HEK293 (cell line): ENCODE results near the gene SHMT2.

Experiments
- GFI1B ChIP-seq: fragments of 450-650 bp; formaldehyde crosslinking; IDR thresholded peaks from 2 replicates; pipeline ENCODE4 v1.5.1; 2016; ENCODE audit warnings: missing biosample characterization, missing genetic modification characterization
- IKZF3 ChIP-seq: fragments of 450-650 bp; IDR thresholded peaks from 2 replicates; pipeline ENCODE4 v1.5.0; 2018; ENCODE audit warnings: missing biosample characterization, mild to moderate bottlenecking, missing genetic modification characterization, moderate library complexity
- ZNF121 ChIP-seq: fragments of 450-650 bp; formaldehyde crosslinking; IDR thresholded peaks from 2 replicates; pipeline ENCODE4 v1.5.1; 2016; ENCODE audit warnings: missing biosample characterization, missing genetic modification characterization
- ZNF174 ChIP-seq: fragments of 450-650 bp; formaldehyde crosslinking; IDR thresholded peaks from 2 replicates; pipeline ENCODE4 v1.5.0; 2017; ENCODE audit warnings: missing biosample characterization, mild to moderate bottlenecking, missing genetic modification characterization
- ZNF214 ChIP-seq: fragments of 450-650 bp; formaldehyde crosslinking; IDR thresholded peaks from 2 replicates; pipeline ENCODE4 v1.5.1; 2017; ENCODE audit warnings: missing biosample characterization, mild to moderate bottlenecking, missing genetic modification characterization, borderline replicate concordance
- ZNF324 ChIP-seq: fragments of 450-650 bp; formaldehyde crosslinking; IDR thresholded peaks from 2 replicates; pipeline ENCODE4 v1.5.1; 2016; ENCODE audit warnings: missing biosample characterization, missing genetic modification characterization
- ZNF366 ChIP-seq: fragments of 450-650 bp; formaldehyde crosslinking; conservative IDR thresholded peaks from 2 replicates; pipeline ENCODE4 v1.5.1; 2016; ENCODE audit warnings: missing biosample characterization, missing genetic modification characterization
- ZNF416 ChIP-seq: fragments of 450-650 bp; formaldehyde crosslinking; IDR thresholded peaks from 2 replicates; pipeline ENCODE4 v1.5.1; 2016; ENCODE audit warnings: missing biosample characterization, missing genetic modification characterization
- ZNF558 ChIP-seq: fragments of 450-650 bp; formaldehyde crosslinking; IDR thresholded peaks from 2 replicates; pipeline ENCODE4 v1.5.1; 2016; ENCODE audit warnings: missing biosample characterization, missing genetic modification characterization
- ZNF596 ChIP-seq: fragments of 450-650 bp; IDR thresholded peaks from 2 replicates; pipeline ENCODE4 v1.5.0; 2018; ENCODE audit warnings: missing biosample characterization, mild to moderate bottlenecking, missing genetic modification characterization, moderate library complexity
- ZNF610 ChIP-seq: fragments of 450-650 bp; formaldehyde crosslinking; IDR thresholded peaks from 2 replicates; pipeline ENCODE4 v1.5.1; 2016; ENCODE audit warnings: missing biosample characterization, missing genetic modification characterization, borderline replicate concordance
- ZNF677 ChIP-seq: fragments of 450-650 bp; IDR thresholded peaks from 2 replicates; pipeline ENCODE4 v1.5.0; 2018; ENCODE audit warnings: missing biosample characterization, mild to moderate bottlenecking, missing genetic modification characterization, moderate library complexity
- TF ChIP-seq, protein P1 (sequence below): fragments of 450-650 bp; formaldehyde crosslinking; IDR thresholded peaks from 2 replicates; pipeline ENCODE4; 2016; ENCODE audit warnings: missing biosample characterization, missing genetic modification characterization
- TF ChIP-seq, protein P2 (sequence below): fragments of 450-650 bp; formaldehyde crosslinking; IDR thresholded peaks from 2 replicates; pipeline ENCODE4 v1.5.1; 2016; ENCODE audit warnings: missing biosample characterization, missing genetic modification characterization
- TF ChIP-seq, protein P3 (sequence below): fragments of 450-650 bp; formaldehyde crosslinking; IDR thresholded peaks from 2 replicates; pipeline ENCODE4 v1.5.1; 2016; ENCODE audit warnings: missing biosample characterization, missing genetic modification characterization
- TF ChIP-seq, protein P4 (sequence below): fragments of 450-650 bp; formaldehyde crosslinking; IDR thresholded peaks from 2 replicates; pipeline ENCODE4 v1.5.1; 2016; ENCODE audit warnings: missing biosample characterization, missing genetic modification characterization
- TF ChIP-seq, protein P5 (sequence below): fragments of 450-650 bp; formaldehyde crosslinking; IDR thresholded peaks from 2 replicates; pipeline ENCODE4 v1.5.1; 2017; ENCODE audit warnings: missing biosample characterization, missing genetic modification characterization
- TF ChIP-seq, protein P6 (sequence below): fragments of 450-650 bp; formaldehyde crosslinking; IDR thresholded peaks from 2 replicates; pipeline ENCODE4 v1.5.1; 2016; ENCODE audit warnings: missing biosample characterization, missing genetic modification characterization

The SHMT2 gene

DNA sequence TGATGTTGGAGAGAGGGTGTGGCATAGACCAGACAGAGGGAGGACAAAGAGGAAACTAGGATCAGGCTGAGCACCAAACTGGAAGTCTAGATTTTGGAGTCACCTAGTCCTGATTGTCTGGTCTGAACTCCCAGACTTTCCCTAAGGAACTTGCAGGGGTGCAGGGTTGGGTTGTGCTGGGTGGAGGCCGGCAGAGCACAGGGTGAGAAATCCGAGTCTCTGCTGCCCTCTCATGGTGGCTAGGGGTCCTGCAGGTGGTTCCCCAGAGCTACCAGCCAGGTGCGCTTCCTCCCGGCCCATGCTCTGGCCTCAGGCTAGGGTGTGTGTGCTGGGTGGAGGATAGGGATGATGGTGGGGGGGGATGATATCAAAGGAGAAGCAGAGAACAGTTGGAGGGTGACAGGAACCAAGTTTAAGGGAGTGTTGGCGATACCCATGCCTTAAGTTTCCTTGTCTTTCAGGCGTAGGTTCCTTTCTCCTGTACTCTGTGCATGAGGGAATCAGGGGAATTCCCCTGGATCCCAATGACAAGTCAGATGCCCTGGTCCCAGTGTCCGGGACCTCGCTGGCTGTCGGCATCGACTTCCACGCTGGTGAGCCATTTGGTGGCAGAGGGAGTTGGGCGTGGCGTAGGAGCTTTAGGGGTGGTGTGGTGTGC is 46.5 kb upstream of the SHMT2 start (continued):
- TF ChIP-seq, protein P1, sequence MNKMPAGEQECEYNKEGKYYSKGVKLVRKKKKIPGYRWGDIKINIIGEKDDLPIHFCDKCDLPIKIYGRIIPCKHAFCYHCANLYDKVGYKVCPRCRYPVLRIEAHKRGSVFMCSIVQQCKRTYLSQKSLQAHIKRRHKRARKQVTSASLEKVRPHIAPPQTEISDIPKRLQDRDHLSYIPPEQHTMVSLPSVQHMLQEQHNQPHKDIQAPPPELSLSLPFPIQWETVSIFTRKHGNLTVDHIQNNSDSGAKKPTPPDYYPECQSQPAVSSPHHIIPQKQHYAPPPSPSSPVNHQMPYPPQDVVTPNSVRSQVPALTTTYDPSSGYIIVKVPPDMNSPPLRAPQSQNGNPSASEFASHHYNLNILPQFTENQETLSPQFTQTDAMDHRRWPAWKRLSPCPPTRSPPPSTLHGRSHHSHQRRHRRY: no peak
- TF ChIP-seq GFI1B (tag by site-specific recombination): no peak
- TF ChIP-seq, protein P2, sequence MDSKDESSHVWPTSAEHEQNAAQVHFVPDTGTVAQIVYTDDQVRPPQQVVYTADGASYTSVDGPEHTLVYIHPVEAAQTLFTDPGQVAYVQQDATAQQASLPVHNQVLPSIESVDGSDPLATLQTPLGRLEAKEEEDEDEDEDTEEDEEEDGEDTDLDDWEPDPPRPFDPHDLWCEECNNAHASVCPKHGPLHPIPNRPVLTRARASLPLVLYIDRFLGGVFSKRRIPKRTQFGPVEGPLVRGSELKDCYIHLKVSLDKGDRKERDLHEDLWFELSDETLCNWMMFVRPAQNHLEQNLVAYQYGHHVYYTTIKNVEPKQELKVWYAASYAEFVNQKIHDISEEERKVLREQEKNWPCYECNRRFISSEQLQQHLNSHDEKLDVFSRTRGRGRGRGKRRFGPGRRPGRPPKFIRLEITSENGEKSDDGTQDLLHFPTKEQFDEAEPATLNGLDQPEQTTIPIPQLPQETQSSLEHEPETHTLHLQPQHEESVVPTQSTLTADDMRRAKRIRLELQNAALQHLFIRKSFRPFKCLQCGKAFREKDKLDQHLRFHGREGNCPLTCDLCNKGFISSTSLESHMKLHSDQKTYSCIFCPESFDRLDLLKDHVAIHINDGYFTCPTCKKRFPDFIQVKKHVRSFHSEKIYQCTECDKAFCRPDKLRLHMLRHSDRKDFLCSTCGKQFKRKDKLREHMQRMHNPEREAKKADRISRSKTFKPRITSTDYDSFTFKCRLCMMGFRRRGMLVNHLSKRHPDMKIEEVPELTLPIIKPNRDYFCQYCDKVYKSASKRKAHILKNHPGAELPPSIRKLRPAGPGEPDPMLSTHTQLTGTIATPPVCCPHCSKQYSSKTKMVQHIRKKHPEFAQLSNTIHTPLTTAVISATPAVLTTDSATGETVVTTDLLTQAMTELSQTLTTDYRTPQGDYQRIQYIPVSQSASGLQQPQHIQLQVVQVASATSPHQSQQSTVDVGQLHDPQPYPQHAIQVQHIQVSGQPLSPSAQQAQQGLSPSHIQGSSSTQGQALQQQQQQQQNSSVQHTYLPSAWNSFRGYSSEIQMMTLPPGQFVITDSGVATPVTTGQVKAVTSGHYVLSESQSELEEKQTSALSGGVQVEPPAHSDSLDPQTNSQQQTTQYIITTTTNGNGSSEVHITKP (tag by site-specific recombination): peak; percentile 41; the same call in 1 of the 2 replicates
- TF ChIP-seq ZNF416 (tag by site-specific recombination): no peak
- no peak for TF ChIP-seq ZNF214 (tag by site-specific recombination)
- no peak for TF ChIP-seq ZNF677
- no peak for TF ChIP-seq ZNF121 (tag by site-specific recombination)
- TF ChIP-seq IKZF3 (tag by site-specific recombination): peak; percentile 73
- TF ChIP-seq, protein P3, sequence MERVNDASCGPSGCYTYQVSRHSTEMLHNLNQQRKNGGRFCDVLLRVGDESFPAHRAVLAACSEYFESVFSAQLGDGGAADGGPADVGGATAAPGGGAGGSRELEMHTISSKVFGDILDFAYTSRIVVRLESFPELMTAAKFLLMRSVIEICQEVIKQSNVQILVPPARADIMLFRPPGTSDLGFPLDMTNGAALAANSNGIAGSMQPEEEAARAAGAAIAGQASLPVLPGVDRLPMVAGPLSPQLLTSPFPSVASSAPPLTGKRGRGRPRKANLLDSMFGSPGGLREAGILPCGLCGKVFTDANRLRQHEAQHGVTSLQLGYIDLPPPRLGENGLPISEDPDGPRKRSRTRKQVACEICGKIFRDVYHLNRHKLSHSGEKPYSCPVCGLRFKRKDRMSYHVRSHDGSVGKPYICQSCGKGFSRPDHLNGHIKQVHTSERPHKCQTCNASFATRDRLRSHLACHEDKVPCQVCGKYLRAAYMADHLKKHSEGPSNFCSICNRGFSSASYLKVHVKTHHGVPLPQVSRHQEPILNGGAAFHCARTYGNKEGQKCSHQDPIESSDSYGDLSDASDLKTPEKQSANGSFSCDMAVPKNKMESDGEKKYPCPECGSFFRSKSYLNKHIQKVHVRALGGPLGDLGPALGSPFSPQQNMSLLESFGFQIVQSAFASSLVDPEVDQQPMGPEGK (tag by site-specific recombination): no peak
- TF ChIP-seq, protein P4, sequence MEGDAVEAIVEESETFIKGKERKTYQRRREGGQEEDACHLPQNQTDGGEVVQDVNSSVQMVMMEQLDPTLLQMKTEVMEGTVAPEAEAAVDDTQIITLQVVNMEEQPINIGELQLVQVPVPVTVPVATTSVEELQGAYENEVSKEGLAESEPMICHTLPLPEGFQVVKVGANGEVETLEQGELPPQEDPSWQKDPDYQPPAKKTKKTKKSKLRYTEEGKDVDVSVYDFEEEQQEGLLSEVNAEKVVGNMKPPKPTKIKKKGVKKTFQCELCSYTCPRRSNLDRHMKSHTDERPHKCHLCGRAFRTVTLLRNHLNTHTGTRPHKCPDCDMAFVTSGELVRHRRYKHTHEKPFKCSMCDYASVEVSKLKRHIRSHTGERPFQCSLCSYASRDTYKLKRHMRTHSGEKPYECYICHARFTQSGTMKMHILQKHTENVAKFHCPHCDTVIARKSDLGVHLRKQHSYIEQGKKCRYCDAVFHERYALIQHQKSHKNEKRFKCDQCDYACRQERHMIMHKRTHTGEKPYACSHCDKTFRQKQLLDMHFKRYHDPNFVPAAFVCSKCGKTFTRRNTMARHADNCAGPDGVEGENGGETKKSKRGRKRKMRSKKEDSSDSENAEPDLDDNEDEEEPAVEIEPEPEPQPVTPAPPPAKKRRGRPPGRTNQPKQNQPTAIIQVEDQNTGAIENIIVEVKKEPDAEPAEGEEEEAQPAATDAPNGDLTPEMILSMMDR (tag by site-specific recombination): peak; percentile 91
- TF ChIP-seq, protein P5, sequence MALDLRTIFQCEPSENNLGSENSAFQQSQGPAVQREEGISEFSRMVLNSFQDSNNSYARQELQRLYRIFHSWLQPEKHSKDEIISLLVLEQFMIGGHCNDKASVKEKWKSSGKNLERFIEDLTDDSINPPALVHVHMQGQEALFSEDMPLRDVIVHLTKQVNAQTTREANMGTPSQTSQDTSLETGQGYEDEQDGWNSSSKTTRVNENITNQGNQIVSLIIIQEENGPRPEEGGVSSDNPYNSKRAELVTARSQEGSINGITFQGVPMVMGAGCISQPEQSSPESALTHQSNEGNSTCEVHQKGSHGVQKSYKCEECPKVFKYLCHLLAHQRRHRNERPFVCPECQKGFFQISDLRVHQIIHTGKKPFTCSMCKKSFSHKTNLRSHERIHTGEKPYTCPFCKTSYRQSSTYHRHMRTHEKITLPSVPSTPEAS (tag by site-specific recombination): no peak
- no peak for TF ChIP-seq ZNF596 (tag by site-specific recombination)
- TF ChIP-seq ZNF610 (tag by site-specific recombination): no peak
- TF ChIP-seq ZNF558 (tag by site-specific recombination): no peak
- TF ChIP-seq ZNF174 (tag by site-specific recombination): no peak
- 0 out of 2 replicates have a peak, but pooled peaks have one; percentile 23 for TF ChIP-seq ZNF324 (tag by site-specific recombination)
- TF ChIP-seq, protein P6, sequence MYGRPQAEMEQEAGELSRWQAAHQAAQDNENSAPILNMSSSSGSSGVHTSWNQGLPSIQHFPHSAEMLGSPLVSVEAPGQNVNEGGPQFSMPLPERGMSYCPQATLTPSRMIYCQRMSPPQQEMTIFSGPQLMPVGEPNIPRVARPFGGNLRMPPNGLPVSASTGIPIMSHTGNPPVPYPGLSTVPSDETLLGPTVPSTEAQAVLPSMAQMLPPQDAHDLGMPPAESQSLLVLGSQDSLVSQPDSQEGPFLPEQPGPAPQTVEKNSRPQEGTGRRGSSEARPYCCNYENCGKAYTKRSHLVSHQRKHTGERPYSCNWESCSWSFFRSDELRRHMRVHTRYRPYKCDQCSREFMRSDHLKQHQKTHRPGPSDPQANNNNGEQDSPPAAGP (tag by site-specific recombination): peak; percentile 83
- 0 out of 2 replicates have a peak, but pooled peaks have one; percentile 20 for TF ChIP-seq ZNF366 (tag by site-specific recombination)
